Mucosa of stomach (tissue), 1 donor: ENCODE data around the gene TRABD.

ENCODE experiments used
- H3K27me3 ChIP-seq: one replicate; pipeline ENCODE4 v1.7.0; 2013; ENCODE audit warnings: mild to moderate bottlenecking, low read length; ENCODE audit not compliant: control insufficient read depth, insufficient read depth
- H3K36me3 ChIP-seq: one replicate; pipeline ENCODE4 v1.7.0; 2013; ENCODE audit warnings: low read length; ENCODE audit not compliant: control insufficient read depth, insufficient read depth
- H3K4me1 ChIP-seq: one replicate; pipeline ENCODE4 v1.7.0; 2013; ENCODE audit warnings: mild to moderate bottlenecking, low read length; ENCODE audit not compliant: control insufficient read depth, insufficient read depth
- H3K4me3 ChIP-seq: one replicate; pipeline ENCODE4 v1.7.0; 2013; ENCODE audit warnings: low read length
- H3K9ac ChIP-seq: one replicate; pipeline ENCODE4 v1.7.0; 2013; ENCODE audit warnings: mild to moderate bottlenecking, low read length, moderate library complexity
- H3K9me3 ChIP-seq: one replicate; pipeline ENCODE4 v1.7.0; 2013; ENCODE audit warnings: mild to moderate bottlenecking, low read length, moderate library complexity; ENCODE audit not compliant: control insufficient read depth
- donor health status: Pancreatic carcinoma.

TRABD gene

GRCh38 chr22:50188356-50188755 is 2.6 kb downstream of the TRABD start:
- no peak overlapping the region for H3K4me3 ChIP-seq
- peaks cover 78% of the 10 kb centered on the region for H3K4me1 ChIP-seq
- no peak overlapping the region for H3K9ac ChIP-seq

GRCh38 chr22:50189184-50189848 is 3.6 kb downstream of the TRABD start:
- Histone ChIP-seq H3K27me3 (no peaks in the 10 kb centered on the region), H3K9me3 (no peaks in the 10 kb centered on the region), H3K4me1 (peaks cover 69% of the 10 kb centered on the region), H3K36me3 (peaks cover 2% of the 10 kb centered on the region), H3K9ac (peak overlapping the region; percentile 82), H3K4me3 (no peak overlapping the region)

More at GRCh38 chr22:50188356-50188755, 2.6 kb downstream of the TRABD start:
- Histone ChIP-seq H3K27me3 (no peaks in the 10 kb centered on the region), H3K9me3 (no peaks in the 10 kb centered on the region), H3K36me3 (no peaks in the 10 kb centered on the region)

- H3K4me3 ChIP-seq: peak overlapping the region; percentile 61
- H3K9me3 ChIP-seq: no peaks in the 10 kb centered on the region
- H3K36me3 ChIP-seq: peaks cover 7% of the 10 kb centered on the region
- peaks cover 66% of the 10 kb centered on the region for H3K4me1 ChIP-seq
- H3K27me3 ChIP-seq: no peaks in the 10 kb centered on the region
- H3K9ac ChIP-seq: peak overlapping the region; percentile 82
These were observed 4.1 kb downstream of the TRABD start for GRCh38 chr22:50189849-50190181.

- peak overlapping the region; percentile 61 for H3K4me3 ChIP-seq
These were observed 4.6 kb downstream of the TRABD start for GRCh38 chr22:50190182-50190940.

GRCh38 chr22:50190941-50191741 is 5.4 kb downstream of the TRABD start:
- H3K9me3 ChIP-seq: no peaks in the 10 kb centered on the region
- peaks cover 60% of the 10 kb centered on the region for H3K4me1 ChIP-seq
- H3K27me3 ChIP-seq: no peaks in the 10 kb centered on the region
- H3K9ac ChIP-seq: peak overlapping the region; percentile 82
- peaks cover 8% of the 10 kb centered on the region for H3K36me3 ChIP-seq
- H3K4me3 ChIP-seq: peak overlapping the region; percentile 61

More at GRCh38 chr22:50190182-50190940, 4.6 kb downstream of the TRABD start:
- Histone ChIP-seq H3K36me3 (peaks cover 8% of the 10 kb centered on the region), H3K27me3 (no peaks in the 10 kb centered on the region), H3K9me3 (no peaks in the 10 kb centered on the region), H3K4me1 (peaks cover 61% of the 10 kb centered on the region), H3K9ac (peak overlapping the region; percentile 82)

- H3K9me3 ChIP-seq: no peaks in the 10 kb centered on the region
- peak overlapping the region; percentile 33 for H3K9ac ChIP-seq
- H3K36me3 ChIP-seq: peaks cover 8% of the 10 kb centered on the region
- no peaks in the 10 kb centered on the region for H3K27me3 ChIP-seq
- peaks cover 49% of the 10 kb centered on the region for H3K4me1 ChIP-seq
- no peak overlapping the region for H3K4me3 ChIP-seq
These were observed 6.9 kb downstream of the TRABD start for GRCh38 chr22:50192436-50193204.

GRCh38 chr22:50193621-50194020 is 7.9 kb downstream of the TRABD start:
- peaks cover 48% of the 10 kb centered on the region for H3K4me1 ChIP-seq
- H3K4me3 ChIP-seq: no peak overlapping the region
- H3K9ac ChIP-seq: no peak overlapping the region
- peaks cover 8% of the 10 kb centered on the region for H3K36me3 ChIP-seq
- H3K27me3 ChIP-seq: no peaks in the 10 kb centered on the region
- no peaks in the 10 kb centered on the region for H3K9me3 ChIP-seq

- Histone ChIP-seq H3K9me3 (no peaks in the 10 kb centered on the region), H3K9ac (no peak overlapping the region), H3K4me1 (peaks cover 42% of the 10 kb centered on the region), H3K4me3 (no peak overlapping the region), H3K36me3 (peaks cover 8% of the 10 kb centered on the region), H3K27me3 (no peaks in the 10 kb centered on the region)
These were observed 8.5 kb downstream of the TRABD start for GRCh38 chr22:50194037-50194805.

- Histone ChIP-seq H3K9me3 (no peaks in the 10 kb centered on the region), H3K4me3 (no peak overlapping the region), H3K36me3 (peaks cover 8% of the 10 kb centered on the region), H3K9ac (no peak overlapping the region), H3K27me3 (no peaks in the 10 kb centered on the region), H3K4me1 (peaks cover 28% of the 10 kb centered on the region)
These were observed 10.5 kb downstream of the TRABD start for GRCh38 chr22:50196256-50196655.

- Histone ChIP-seq H3K9ac (no peak overlapping the region), H3K4me3 (no peak overlapping the region), H3K4me1 (peaks cover 24% of the 10 kb centered on the region), H3K36me3 (peaks cover 8% of the 10 kb centered on the region), H3K27me3 (no peaks in the 10 kb centered on the region), H3K9me3 (no peaks in the 10 kb centered on the region)
These were observed 11.5 kb downstream of the TRABD start for GRCh38 chr22:50197000-50197800.
